Measurements from ENCODE around the gene EPHB2.

Gene EPHB2

DNA sequence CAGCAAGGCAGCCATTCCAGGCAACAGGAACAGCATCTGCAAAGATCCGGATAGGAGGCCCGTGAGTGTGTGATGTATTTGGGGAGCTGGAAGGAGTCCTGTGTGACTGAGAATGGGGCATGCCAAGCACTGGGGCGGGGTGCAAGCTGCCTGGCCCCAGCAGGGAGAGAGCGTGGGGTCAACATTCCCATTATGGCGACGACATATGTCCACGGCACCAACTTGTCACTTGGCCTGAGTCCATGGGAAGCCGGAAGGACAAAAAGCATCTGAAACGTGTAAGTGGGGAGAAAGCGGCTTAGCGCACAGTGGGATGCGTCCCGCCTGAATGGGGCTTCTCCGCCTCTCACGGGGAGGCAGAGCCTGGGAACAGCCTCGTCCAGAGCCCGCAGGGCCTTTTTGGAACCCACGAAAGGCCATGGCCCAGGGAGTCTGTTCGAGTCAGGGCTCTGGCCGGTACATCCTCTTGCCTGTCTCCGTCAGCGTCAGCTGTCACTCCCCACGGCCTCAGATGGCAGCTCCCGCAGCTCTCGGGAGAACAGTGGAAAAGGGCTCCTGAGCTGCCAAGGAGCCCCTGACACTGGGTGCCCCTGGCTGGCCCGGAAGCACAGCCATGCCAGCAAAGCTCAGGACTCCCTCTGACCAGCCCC is 12.4 kb downstream of the EPHB2 start:
- no peak for DNase-seq

DNA sequence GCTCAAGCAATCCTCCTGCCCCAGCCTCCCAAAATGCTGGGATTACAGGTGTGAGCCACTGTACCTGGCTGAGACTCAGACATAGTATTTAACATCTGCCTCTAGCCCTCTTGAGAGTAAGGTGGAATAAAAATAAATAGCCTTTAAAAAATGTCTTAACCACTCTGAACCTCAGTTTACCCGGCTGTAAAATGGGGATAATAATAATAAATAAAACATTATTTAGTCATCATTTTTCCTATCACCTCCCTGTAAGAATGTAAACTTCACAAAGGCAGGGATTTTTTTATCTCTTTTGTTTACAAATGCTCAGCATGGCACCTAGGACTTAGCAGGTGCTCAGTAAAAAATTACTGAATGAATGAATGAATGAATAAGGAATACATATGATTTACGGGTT is 17.2 kb downstream of the EPHB2 start:
- DNase-seq: no peak

DNA sequence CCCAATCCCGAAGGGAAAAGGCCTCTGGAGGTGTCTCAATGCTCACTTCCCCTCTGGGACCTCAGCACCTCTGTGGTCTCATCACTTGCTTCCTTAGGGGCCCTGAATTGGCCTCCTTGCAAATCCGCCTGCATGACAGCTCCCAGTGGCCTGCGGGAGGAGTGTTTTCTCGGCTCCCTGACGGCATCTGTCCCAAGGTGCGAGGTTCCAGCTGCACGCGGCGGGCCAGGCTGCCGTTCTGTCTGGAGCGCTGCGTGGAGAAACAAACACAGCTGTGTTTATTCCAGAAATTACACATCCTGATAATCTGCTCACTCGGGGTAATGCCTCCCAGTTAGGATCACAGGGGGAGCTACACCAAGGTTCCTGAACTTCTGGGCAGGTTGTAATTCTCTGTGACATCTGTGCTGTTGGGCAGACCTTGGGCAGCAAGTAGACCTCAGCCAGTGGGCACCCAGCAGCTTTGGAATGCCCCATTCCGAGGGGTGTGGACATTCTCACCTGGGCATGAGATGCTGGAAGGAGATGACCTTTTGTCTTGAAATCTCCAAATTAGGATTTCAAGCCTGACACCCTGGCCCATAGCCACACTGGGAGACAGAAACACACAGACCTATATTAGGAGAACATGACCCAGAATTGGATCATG is 18.2 kb downstream of the EPHB2 start:
- no peak for DNase-seq

DNA sequence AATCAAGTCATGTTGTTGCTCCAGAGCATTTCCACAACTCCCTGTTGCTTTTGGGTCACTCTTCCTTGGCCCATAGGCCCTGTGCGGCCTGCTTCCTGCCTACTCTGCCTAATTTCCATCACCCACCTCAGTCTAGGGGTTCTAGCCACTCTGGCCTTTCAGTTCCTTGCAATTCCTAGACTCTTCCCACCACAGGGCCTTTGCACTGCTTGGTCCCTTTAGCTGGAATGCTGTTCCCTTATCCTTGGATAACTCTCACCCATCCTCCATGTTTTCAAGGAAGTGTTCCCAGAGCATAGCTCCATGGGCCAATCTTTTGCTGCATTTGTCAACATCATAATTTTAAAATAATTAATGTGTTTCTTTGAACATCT is 18.7 kb downstream of the EPHB2 start:
- no peak for DNase-seq

DNA sequence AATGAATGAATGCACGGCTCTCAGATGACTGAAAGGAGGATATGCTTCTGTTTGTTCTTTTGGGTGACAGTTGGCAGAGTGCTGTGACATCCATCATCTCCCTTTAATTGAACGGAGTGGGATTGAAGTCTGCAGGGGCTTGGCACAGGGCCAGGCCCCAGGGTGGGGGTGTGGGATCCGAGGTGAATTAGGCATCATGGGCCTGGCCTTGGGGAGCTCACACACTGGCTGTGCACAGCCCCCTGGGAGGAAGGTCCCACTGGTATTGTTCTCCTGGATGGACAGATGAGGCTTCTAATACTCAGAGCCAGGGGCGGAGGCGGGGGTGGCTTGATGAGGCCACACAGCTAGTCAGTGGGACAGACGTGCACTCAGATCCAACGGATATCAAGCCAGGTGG is 19.3 kb downstream of the EPHB2 start:
- no peak for DNase-seq

DNA sequence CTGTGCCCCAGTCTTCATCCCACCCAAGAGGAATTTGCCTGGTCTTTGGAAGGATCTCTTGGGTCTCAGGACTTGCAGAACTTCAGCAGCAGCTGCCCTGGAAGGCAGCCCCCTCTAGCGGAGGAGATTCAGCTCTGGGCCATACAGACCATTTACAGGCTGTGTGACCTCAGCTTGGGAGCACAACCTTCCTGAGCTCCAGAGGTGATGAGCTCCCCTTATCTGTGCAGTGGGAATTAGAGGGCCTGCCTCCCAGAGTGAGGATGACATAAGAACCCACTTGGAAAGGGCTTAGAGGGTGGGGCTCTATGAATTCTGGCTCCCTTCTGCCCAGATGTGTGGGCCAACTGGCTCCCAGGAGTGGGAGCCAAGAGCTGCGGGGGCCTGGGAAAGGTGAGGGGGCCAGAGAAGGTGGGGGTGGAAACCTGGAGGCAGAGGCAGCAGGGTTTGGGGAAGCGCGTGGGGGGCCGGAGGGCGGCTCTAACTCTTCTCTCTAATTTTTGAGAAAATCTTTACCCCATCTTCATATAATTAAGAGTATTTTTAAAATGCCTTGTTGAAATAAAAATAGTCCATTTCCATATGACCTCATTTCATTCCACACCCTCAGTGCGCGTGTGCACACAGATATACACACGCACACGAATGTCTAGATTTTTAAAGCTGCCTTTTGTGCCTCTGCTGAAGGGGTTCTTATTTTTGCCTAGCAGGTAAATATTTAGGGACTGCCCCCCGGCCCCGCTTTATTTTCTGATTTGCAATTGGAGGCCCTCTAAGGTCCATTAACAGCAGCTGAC is 21.5 kb downstream of the EPHB2 start:
- DNase-seq: no peak

DNA sequence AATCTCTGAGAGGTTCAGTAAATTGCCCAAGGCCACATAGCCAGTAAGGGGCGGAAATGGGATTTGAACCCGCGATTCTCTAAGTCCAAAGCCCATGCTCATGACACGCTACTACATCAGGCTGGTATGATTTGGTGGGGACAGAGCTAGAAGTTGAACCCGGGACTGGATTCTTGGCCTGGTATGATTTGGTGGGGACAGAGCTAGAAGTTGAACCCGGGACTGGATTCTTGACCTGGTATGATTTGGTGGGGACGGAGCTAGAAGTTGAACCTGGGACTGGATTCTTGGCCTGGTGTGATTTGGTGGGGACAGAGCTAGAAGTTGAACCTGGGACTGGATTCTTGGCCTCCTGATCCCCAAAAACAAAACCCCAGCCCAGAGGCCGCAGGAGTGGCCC is 23.0 kb downstream of the EPHB2 start:
- DNase-seq: no peak

DNA sequence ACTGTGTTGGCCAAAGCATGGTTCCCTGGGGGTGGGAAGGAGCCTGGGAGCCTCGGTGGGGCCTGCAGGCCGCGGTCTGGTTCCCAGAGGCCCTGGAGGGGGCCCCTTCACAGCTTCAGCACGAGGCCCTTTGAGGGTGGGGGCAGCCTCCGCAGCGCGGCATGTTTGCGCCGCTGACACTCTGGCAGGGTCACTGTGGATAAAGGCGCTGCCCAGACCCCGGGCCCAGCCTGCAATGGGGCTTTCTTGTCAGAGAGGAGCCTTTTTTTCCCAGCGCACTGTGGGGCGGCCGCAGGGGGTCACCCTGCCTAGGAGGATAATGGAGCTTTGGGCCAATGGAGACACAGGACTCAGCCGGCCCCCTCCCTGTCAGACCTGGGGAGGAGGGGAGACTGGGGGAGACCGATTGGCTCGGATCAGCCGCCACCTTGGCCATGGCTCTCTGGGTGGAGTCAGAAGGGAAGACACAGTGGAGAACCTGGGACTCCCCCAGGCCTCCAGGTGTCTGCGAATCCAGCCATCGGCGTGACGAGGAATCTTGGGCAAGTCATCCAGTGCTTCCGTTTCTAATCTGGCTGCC is 26.0 kb downstream of the EPHB2 start:
- DNase-seq: no peak

DNA sequence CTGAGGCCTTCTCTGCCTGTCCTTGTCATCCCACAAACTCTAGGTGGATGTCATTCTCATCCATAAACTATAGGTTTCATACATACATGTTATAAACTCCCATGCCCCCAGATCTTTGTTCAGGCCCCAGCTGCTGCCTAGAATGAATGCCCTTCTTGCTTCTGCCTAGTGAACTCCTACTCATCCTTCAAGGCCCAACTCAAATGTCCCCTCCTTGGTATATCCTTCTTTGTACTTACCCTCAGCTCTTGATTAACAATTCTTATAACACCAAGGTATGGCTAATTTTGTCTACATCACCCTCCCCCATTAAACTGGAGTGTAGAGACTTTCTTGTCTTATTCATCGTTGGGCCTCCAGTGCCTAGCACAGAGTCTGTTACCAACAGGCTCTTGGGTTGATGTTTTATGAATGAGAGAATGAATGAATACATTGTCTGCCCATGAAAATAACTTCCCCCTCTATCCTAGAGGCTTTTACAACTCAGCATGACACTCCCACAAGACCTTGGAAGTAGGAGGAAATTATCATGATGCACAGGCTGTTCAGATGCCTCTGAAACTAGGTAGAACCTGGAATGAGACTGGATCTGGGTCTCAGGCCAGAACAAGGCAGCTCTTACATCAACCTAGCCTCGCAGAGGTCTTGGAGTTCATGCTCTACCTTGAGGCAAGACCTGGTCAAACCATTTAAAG is 26.9 kb downstream of the EPHB2 start:
- DNase-seq: no peak

DNA sequence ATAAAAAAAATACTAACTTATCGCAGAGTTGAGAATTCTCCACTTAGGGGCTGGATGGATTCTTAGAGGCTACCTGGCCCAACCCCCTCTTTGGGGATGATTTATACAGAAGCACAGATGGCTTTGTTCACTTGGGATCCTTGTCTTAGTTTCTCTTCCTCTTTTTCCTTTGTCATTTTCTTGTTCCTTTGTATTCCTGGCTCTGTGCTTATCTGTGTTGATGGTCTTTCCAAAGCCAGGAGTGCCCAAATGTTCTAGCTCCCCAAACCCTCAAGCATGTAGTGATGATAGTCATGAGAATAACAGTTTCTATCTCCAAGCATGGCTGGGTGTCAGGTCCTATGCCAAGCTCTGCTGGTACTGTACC is 27.4 kb downstream of the EPHB2 start:
- no peak for DNase-seq

DNA sequence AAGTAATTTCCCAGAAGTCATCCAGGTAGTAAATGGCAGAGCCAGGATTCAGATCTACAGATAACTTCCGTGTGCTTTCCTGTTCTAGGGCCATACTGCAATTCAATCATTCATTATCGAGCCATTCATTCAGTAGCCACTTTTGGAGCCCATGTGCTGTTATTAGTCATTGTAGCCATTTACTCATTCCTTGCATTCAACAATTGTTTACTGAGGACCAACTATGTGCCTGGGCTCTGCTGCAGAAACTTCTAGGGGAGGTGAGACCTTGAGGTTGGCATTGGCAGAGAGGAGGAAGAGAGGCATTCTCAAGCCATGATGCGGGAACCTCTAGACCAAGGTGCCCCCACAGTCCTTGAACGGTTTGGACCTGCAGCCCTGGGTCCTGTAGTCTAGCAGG is 27.9 kb downstream of the EPHB2 start:
- DNase-seq: no peak

DNA sequence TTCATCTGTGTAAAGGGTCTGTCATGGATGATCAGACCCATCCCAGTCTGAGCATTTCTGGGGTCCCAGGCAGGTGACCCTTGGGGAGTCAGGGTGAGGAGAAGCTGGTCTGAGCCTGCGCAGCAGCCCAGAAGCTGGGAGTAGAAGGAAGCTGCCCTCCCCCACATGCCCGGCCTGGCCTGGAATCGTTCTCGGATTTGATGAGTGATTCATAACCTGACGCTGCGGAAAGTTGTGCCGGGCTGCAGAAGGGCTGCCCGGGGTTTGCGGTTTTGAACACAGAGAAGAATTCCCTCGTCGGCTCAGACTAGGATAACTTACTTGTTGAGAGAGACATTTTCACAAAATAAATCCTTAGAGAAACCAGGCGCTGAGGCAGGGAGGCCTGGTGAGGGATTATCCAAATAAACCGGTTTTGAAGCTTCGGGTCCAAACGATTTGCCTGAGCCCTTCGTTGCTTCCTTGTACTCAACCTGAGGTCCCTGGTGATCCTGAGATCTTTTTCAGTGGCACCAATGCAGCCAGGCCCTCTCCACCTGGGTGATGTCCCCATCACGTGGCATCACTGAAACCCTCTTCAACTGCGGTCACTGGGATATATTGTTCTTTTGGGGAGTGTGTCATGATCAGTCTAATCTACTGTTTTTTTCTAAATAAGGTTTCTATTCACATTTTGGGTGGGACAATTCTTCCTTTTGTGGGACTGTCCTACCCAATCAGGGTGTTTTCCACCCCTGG is 29.2 kb downstream of the EPHB2 start:
- DNase-seq: no peak

DNA sequence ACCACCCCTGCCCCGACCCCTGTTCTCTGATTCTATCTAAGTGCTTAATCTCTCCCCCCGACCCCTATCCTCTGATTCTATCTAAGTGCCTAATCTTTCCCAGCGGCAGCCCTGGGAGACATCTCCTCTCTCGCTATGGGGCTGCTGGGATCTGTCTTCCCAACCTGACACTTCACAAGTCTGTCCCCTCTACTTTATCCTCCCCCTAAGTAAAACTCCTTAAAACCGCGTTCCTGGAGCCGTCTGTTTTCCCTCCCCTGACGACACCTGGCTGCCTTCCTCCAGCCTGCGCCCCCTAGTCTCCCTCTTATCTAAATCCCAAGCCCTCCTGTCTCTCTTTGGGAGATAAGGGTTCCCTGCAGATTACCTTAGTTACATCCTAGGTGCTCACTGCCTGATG is 30.5 kb downstream of the EPHB2 start:
- DNase-seq: no peak

DNA sequence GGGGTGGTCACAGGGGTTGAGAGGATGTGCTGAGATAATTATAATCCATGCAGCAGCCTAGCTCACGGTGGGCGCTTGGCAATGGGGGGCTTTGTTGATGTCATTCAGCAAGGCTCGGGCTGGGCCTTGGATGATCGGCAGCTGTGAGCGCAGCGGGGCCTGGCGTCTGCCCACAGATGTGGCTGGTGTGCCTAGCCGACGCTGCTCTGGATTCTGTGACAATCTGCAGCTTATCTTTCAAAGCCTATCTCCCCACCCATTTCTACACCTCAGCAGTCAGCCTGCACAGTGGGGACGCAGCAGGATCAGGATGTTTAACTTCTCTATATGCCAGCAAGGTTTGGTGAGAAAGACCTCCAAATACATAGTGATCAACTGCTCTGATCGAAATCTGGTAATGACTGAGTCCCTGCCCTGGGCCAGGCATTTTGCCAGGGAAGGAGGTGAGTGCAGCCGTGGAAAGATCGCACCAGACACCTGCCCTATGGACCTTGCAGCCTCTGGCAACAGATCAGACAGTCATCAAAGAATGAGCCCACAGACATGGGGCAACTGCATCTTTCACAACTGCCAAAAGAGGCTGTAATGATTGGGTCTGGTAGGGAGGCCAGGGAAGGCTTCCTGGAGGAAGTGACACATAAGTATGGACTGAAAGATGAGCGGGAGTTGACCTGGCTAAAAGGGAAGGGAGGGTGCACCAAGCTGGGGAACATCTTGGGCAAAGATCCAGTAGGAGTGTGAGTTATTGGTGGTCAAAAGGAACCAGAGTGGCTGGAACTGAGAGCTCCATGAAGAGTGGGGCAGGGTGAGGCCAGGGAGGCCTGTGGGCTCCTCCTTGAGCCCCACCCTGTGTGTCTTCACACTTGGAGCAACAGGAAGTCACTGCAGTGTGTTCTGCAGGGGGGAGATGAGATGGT is 35.3 kb downstream of the EPHB2 start:
- no peak for DNase-seq

DNA sequence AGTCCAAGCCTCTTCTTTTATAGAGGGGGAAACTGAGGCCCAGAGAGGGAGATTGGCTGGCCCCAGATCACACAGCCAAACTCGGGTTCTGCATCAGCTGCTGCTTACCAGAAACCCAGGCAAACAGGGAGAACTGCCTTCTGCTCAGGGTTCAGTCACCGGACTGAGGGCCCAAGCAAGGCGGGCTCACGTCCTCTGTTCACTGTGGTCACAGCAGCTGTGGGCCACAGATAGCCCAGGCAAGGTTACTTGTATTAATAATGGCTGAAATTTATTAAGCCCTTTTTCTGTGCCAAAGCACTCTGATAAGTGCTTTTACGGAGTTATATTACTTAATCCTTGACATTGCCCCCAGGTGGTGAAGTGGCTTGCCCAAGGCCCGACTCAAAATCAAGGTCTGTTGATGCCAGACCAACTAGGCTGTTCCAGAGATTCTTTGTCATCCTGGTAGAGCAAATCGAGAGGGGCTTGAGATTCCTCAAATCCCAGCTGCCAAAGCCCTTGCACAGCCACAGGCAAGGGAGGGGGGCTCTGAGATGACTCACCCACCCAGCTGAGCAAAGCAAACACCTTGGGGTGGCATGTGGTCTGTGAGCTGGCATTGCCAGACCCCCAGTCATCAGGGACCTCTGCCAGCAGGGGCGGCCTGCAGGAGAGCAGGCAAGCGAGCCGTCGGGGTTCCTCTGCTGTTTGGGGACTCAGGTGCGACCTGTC is 36.5 kb downstream of the EPHB2 start:
- DNase-seq: no peak

DNA sequence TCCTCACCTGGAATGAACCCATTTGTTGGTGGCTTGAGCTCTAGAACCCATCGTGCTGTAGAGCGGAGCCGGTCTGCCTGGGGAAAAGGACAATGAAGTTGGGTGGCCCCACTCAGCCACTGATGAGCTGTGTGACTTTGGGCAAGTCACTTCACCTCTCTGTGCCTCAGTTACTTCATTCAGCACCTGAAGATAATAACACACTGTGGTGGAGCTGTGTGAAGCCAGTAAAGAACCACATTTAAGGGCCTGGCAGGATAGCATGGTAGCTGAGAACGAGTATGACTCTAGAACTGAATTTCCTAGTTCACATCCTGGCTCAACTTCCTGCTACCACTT is 37.1 kb downstream of the EPHB2 start:
- DNase-seq: no peak

DNA sequence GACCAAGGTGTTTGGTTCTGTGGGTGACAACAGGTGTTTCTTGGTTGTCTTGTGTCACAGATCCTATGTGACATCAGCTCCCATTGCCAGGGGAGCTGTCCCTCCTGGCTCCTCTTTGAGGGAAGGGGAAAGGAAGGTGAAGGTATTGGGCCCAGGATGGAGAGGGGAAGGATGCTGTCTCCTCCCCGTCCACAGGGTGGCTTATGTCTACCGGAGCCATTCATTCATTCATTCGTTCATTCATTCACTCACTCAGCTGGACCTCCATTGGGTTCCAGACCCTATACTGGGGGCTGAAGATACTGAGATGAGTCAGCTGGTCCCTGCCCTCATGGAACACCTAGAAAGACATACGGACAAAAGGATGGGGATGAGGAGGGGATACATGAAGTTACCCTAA is 38.9 kb downstream of the EPHB2 start:
- no peak for DNase-seq

DNA sequence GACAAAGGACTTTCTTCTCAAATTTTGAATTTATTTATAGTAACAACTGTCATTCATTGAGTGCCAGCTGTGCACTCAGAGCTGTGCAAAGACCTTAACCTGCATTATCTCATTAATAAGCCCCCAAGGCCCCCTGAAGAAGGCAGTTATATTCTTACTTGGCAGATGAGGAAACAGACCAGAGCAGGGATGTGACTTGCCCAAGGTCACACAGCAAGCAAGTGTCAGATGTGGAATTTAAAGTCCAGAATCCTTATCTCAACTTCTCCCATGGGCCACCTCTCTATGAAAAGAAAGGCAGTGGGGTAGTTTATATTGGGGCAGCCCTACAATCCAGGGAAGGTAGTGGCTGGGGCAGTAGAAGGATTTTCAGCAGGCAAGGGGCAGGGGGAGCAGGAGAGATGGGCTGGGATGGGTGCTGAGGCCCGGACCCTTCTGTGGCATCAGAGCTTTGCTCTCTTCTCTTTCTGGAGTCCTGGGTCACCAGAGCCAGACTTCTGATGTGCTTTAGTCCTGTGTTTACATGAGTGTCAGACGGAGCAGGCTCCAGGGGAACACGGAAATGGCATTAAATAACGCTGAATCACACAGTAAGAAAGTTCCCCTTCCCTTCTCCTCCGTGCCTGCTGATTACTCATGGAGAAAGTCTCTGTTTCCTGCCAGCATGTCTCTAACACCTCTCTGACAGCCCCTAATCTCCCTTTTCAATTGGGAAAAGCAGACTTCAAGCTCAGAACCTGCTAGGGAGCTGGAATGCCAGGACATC is 39.5 kb downstream of the EPHB2 start:
- DNase-seq: no peak

DNA sequence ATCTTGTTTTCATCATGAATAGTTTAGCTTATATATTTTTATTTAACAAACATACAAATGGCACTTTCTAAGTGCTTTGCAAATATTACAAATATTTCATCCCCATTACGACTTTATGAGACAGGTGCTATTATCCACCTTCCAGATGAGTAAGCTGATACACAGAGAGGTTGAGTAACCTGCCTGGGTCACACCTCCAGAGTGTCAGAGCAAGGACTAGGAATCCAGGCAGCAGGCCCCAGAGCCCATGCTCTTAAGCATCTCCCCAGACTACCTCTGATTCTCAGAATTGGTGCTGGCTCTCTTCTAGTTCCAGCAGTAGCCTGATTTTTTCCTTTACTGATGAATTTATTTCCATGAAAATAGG is 40.0 kb downstream of the EPHB2 start:
- no peak for DNase-seq

DNA sequence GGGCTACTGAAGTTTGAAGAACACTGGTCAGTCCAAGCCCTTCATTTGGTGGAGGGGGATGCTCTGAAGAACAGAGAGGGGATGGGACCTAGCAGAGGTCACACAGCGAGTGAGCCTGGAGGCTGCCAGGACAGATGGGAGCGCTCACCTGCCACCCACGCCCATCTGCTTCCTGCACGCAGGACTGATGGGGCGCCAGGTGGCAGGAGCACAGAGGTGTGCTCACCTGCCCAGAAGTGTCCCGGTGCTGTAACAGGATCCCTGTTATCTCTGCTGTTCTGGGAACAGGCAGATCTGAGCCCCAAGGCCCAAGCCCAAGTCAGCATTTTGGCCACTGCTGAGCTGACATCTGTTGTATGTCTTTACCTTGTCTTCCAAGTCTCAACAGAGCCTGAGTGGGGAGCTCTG is 40.5 kb downstream of the EPHB2 start:
- DNase-seq: no peak
